ENCODE data around the gene MRFAP1L1. TPM values are rescaled to one million over a fixed set of nuclear protein-coding genes. Genes with fewer than 3 reads are reported as not detected.
"Not testable (repeated sequence)": the region's sequence is repeated elsewhere in the genome, so short reads cannot be mapped to it uniquely, and the experiment has no call there.

Gene MRFAP1L1
- total RNA-seq (2014; rRNA removed; shearing (Covaris generic)): 37.4 and 40.6 TPM in 2 replicates
- polyA plus RNA-seq (2014; cell fraction: nucleus; rRNA removed): 35.8 TPM in 2 replicates

- peak; percentile 81 for DNase-seq (ENCODE audit: extremely low read depth, low read depth)
Observed at GRCh38 chr4:6709230-6710114, at the start of gene MRFAP1L1. MRFAP1L1 (minus strand) TSS chr4:6709865; CDS start chr4:6709629, 236 bp downstream.

DNA sequence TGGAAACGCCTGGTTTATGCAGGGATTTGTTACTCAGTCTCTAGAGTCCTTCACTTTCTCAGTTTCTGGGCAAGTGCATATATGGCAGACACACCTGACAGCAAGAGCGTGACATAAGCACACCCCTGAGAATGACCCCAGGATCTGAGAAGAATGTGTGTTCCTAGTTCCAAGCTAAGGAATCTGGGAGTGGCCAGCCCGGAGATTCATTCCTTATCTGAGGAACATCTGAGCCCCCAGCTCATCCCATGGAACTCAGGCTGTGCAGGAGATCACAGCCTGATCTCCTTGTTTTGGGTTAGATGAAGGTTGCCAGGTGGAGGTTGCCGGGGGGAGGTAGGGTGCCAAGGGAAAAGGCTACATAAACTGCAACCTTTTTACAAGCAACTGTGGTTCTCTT, 49.1 kb upstream of the MRFAP1L1 start:
- DNase-seq (ENCODE audit: extremely low read depth, low read depth): no peak

GRCh38 chr4:6756345-6756744, 46.7 kb upstream of the MRFAP1L1 start:
- not testable (repeated sequence) for DNase-seq (ENCODE audit: extremely low read depth, low read depth)

DNA sequence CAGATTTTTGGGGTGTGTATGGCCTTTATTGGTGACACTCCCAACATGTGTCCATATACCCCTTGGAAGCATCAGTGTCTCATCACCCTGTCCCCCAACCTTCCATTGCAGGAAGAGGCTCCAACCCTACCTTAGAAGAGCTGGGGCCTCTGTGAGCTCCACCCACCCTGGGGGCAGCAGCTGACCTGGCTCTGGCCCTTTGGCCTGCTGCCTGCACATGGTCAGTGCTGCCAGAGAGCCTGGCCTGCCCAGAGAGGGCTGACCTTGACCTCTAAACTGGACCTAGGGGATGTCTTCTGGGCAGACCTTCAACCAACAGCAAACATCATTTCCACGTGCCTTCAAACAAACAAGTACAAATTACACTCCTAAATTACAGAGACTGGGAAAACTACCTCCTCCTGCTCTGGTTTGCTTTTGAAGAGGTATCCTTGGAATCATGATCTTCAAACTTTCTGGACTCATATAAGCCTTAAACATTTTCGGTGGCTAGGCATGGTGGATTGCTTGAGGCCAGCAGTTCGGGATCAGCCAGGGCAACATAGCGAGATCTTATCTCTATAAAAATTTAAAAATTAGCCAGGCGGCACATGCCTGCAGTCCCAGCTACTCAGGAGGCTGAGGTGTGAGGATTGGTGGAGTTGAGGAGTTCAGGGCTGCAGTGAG, 45.6 kb upstream of the MRFAP1L1 start:
- DNase-seq (ENCODE audit: extremely low read depth, low read depth): no peak

- DNase-seq (ENCODE audit: extremely low read depth, low read depth): no peak
Observed at GRCh38 chr4:6754481-6755087, 44.9 kb upstream of the MRFAP1L1 start.

- no peak for DNase-seq (ENCODE audit: extremely low read depth, low read depth)
Observed at GRCh38 chr4:6753891-6754290, 44.2 kb upstream of the MRFAP1L1 start.

DNA sequence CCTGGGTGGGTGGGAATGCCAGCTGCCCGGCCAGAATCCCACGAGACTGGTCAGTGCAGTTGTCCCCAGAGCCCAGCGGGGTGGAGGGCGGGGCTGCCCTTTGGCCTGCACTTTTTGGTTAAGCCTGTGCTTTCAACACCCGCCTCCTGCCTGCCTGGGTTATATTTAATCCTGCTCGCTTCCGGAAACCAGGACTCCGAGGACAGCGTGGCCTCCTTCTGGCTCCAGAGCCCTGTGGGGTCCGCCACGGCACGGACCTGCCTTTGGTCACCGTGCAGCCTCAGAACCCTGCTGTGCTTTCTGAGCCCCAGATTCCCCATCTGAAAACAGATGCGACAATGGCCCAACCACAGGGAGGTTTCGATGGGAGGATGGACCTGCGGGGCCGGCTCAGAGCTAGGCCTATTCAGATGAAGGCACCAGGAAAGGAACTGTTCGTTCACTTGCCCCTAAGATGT, 43.5 kb upstream of the MRFAP1L1 start:
- no peak for DNase-seq (ENCODE audit: extremely low read depth, low read depth)

- DNase-seq (ENCODE audit: extremely low read depth, low read depth): no peak
Observed at GRCh38 chr4:6752486-6752829, 42.8 kb upstream of the MRFAP1L1 start.

DNA sequence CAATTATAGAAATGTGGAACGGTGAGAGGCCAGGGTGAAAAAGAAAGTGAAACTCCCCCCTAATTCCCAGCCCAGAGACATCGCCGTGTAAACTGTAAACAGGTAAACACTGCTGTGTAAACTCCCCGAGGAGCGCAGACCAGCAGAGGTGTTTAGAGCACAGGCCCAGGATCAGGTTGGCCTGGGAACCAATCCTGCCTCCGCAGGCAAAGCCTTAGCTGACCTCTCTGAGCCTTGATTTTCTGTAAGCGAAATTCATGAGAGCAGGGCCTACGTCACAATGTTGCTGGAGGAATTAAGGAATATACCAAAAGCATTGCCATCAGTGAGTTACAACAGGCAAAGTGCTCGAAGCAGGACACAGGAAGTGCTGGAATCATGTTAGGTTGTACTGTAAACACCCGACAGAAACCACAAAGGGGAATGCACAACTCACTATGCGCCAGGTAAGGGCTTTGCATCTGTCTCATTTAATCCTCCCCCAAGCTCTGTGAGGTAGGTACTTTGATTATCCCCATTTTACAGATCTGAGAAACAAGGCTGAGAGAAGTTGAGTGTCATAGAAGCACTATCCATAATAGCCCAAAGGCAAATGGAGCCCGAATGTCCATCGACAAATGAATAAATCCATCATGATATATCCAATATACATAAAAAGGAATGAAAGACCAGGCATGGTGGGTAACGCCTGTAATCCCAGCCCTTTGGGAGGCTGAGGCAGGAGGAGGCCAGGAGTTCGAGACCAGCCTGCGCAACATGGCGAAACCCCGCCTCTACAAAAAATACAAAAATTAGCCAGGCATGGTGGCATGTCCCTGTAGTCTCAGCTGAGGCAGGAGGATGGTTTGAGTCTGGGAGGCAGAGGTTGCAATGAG, 42.2 kb upstream of the MRFAP1L1 start:
- DNase-seq (ENCODE audit: extremely low read depth, low read depth): no peak

GRCh38 chr4:6750286-6751221, 40.9 kb upstream of the MRFAP1L1 start:
- DNase-seq (ENCODE audit: extremely low read depth, low read depth): no peak

DNA sequence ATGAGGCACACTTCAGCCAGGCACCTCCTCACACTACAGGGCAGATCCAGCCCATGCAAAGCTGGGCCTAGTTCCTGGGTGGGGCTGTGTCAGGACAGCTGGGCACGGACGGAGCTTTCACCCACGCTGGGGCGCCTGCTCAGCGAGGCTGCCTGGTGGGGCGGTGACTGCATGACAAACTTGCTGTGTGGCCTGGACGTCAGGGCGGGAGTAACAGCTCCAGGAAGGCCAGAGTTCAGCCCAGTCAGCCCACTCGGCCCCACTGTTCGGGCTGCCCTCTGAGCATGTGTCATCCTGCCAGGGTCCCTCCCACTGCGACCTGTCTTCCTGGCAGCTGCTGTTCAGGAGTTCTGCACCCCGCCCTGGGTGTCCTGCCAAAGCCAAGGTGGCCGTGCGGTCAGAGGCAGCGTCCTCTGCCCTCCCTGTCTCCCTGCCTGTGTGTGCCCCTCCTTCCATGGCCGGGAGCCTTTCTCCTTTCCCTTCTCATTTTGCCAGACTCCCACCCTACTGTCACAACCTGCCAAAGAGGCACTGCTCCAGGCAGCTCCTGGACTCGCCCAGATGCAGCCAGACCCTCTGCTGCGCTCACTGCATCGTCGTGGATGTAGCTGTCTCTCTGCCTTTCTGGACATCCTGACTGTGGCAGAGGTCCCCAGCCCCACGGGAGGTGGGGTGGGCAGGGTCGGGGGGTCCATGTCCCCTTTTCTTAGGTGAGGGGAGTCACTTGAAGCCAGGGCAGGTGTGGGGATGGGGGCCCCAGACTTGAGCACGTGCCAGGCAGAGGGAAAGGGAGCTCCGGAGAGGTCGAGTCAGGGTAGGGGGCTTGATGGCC, 39.9 kb upstream of the MRFAP1L1 start:
- peak; percentile 11 for DNase-seq (ENCODE audit: extremely low read depth, low read depth)

- DNase-seq (ENCODE audit: extremely low read depth, low read depth): no peak
Observed at GRCh38 chr4:6748286-6748685, 38.6 kb upstream of the MRFAP1L1 start.

DNA sequence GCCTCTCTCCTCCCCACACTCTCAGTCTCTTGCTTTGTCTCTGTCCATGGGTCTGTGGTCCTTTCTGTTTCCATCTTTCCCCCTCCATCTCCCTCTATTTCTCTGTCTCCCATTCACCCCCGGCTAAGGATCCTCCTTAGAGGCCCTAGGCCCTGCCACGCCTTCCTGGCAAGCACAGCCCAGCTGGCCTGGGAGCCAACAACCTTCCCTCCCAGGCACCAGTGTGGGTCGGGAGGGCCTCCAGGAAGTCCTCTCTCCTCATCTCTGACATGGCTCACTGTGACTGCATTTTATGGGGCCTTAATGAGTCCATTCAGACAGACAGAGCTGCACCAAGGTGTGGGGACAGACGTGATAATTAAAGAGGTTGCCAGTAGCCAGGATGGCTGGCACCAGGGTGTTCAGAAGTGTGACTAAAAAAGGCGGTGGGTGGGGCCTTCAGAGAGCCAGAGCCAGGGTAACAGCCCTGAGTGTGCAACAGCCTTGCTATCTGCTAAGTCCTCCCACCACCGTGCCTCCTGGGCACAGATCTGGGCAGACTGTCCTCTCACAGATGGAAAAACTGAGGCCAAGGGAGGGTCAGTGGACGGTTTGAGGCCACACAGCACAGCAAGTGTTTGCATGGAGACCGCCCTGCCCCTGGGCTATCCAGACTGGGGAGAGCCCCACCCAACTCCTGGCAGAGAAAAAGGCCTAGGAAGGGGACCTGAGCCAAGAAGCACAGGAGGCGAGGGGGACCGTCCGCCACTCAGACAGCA, 37.8 kb upstream of the MRFAP1L1 start:
- DNase-seq (ENCODE audit: extremely low read depth, low read depth): no peak

GRCh38 chr4:6746721-6747293, 37.1 kb upstream of the MRFAP1L1 start:
- no peak for DNase-seq (ENCODE audit: extremely low read depth, low read depth)

DNA sequence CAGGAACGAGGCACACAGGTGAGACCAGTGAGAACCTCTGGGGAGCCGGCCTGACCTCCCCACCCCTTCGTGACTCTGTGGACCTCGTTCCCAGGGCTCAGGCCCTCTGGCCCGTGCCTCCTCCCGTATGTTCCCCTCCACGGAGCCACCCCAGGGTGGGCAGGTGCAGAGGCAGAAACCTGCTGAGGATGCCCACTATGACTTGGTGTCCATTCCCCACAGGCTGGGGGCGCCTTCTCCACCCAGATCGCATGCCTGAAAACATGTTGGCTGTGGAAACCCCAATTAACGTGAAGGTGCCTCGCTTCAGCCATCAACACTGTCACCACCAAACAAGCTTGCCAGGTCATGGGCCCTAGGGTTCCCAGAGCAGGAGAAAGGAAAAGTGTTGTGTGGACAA, 33.3 kb upstream of the MRFAP1L1 start:
- no peak for DNase-seq (ENCODE audit: extremely low read depth, low read depth)

GRCh38 chr4:6742507-6742906, 32.8 kb upstream of the MRFAP1L1 start:
- no peak for DNase-seq (ENCODE audit: extremely low read depth, low read depth)

DNA sequence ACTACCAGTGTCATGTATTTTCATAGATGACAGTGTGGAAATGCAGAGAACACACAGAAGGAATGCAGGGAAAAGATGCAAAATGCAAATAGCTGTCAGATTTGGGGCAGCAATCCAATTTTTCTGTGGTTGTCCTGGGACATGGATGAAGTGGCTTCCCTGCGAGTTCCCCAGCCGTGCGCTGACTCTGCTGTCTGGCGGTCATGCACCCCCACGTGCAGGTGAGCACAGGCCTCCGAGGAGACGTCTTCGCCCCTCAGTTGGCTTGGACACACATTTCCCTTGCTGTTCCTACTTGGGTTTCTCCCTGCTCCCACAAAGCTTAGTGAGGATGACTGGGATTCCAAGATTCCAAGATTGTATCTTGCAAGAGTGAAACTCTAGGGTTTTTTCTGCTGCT, 30.7 kb upstream of the MRFAP1L1 start:
- no peak for DNase-seq (ENCODE audit: extremely low read depth, low read depth)
